ENCODE results near the gene NARF.
A peak's percentile ranks its signal among the peaks of the same experiment; 100 is the strongest.
"Not testable (repeated sequence)": the region's sequence is repeated elsewhere in the genome, so short reads cannot be mapped to it uniquely, and the experiment has no call there.

NARF gene

GRCh38 chr17:82519971-82520903 is 61.7 kb downstream of the NARF start:
- Histone ChIP-seq H3K4me3 (peak overlapping the region; percentile 75), H3K9me3 (no peaks in the 10 kb centered on the region; the same call in 1 of the 2 replicates), H3K36me3 (replicated peaks) (peaks cover 6% of the 10 kb centered on the region), H3K27me3 (ENCODE audit: low read depth) (no peaks in the 10 kb centered on the region), H3K4me1 (peaks cover 4% of the 10 kb centered on the region)
- peak; percentile 12 to 44 for DNase-seq (ENCODE audit: low spot score in 2 of 2)
- in situ Hi-C loops (cut with MboI; ENCODE audit: low sequenced_read_pairs) = no loop called here

DNA sequence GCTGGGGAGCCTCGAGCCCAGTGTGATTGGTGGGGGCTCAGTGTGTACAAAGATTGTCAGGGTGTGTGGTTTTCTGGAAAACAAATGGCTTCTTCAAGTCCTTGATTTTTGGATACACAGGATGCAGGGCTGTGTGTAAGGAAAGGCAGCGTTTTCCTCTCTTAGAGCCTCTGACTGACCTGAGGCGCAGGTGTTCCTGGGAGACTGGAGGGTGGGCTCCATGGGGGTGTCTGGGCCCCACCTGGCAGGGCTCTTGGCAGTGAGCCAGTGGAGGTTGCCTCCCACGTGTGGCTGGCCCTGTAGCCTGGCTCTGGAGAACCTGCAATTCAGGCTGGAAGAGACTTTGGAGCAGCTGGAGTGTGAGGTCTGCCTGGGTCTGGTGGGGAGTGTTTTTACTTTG is 66.0 kb downstream of the NARF start:
- Histone ChIP-seq H3K9me3 (no peaks in the 10 kb centered on the region), H3K36me3 (replicated peaks) (peaks cover 6% of the 10 kb centered on the region), H3K4me3 (no peak overlapping the region), H3K27me3 (ENCODE audit: low read depth) (no peaks in the 10 kb centered on the region), H3K4me1 (peaks cover 1% of the 10 kb centered on the region)
- in situ Hi-C loops (cut with MboI; ENCODE audit: low sequenced_read_pairs) = no loop called here
- DNase-seq (ENCODE audit: low spot score in 2 of 2) = no peak

DNA sequence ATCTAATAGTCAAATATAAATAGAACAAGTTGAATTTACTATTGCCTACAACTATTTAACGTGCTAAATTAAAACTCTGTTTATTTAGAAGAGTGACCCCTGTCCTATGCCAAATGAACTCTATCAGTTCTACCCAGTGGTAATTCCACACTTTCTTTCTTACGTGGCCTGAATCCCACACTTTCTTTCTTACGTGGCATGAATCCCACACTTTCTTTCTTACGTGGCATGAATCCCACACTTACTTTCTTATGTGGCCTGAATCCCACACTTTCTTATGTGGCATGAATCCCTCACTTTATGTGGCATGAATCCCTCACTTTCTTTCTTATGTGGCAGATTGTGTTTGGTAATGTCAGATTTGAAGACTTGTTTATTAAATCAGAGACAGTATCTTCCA is 67.2 kb downstream of the NARF start:
- peaks cover 5% of the 10 kb centered on the region for H3K4me1 ChIP-seq
- no peak for DNase-seq (ENCODE audit: low spot score in 2 of 2)
- peaks cover 6% of the 10 kb centered on the region for H3K36me3 ChIP-seq (replicated peaks)
- in situ Hi-C loops (cut with MboI; ENCODE audit: low sequenced_read_pairs) = no loop called here
- no peaks in the 10 kb centered on the region for H3K27me3 ChIP-seq (ENCODE audit: low read depth)
- H3K4me3 ChIP-seq = no peak overlapping the region
- H3K9me3 ChIP-seq = no peaks in the 10 kb centered on the region

- in situ Hi-C loops (cut with MboI; ENCODE audit: low sequenced_read_pairs) = no loop called here
- peaks cover 1% of the 10 kb centered on the region for H3K36me3 ChIP-seq (replicated peaks)
- H3K9me3 ChIP-seq = no peaks in the 10 kb centered on the region
- H3K4me1 ChIP-seq = peaks cover 9% of the 10 kb centered on the region
- DNase-seq (ENCODE audit: low spot score in 2 of 2) = no peak
- no peaks in the 10 kb centered on the region for H3K27me3 ChIP-seq (ENCODE audit: low read depth)
- no peak overlapping the region for H3K4me3 ChIP-seq
Measured at GRCh38 chr17:82527898-82528297, 69.4 kb downstream of the NARF start.

- in situ Hi-C loops (cut with MboI; ENCODE audit: low sequenced_read_pairs) = no loop called here
- no peak for DNase-seq (ENCODE audit: low spot score in 2 of 2)
- no peaks in the 10 kb centered on the region for H3K36me3 ChIP-seq (replicated peaks)
- peaks cover 9% of the 10 kb centered on the region for H3K4me1 ChIP-seq
- no peaks in the 10 kb centered on the region for H3K27me3 ChIP-seq (ENCODE audit: low read depth)
- H3K9me3 ChIP-seq = no peaks in the 10 kb centered on the region
- H3K4me3 ChIP-seq = no peak overlapping the region
Measured at GRCh38 chr17:82528484-82529265, 70.1 kb downstream of the NARF start.

GRCh38 chr17:82529914-82530300 is 71.4 kb downstream of the NARF start:
- Histone ChIP-seq H3K27me3 (ENCODE audit: low read depth) (no peaks in the 10 kb centered on the region), H3K4me3 (no peak overlapping the region), H3K4me1 (peaks cover 17% of the 10 kb centered on the region), H3K9me3 (no peaks in the 10 kb centered on the region), H3K36me3 (replicated peaks) (no peaks in the 10 kb centered on the region)
- in situ Hi-C loops (cut with MboI; ENCODE audit: low sequenced_read_pairs) = no loop called here
- no peak for DNase-seq (ENCODE audit: low spot score in 2 of 2)

DNA sequence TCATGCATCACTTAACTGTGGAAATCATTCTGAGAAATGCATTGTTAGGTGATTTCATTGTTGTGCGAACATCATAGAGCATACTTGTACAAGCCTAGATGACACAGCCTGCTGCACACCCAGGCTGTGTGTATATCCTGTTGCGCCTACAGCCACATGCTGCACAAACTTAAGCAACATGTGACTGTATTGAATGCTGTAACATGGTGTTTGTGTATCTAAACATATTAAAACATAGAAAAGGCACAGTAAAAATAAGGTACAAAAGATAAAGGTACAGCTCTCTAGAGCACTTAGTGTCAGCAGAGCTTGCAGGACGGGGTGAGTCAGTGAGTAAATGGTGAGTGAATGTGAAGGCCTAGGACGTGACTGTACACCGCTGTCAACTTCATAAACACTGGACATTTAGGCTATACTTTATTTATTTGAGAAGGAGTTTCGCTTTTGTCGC is 72.9 kb downstream of the NARF start:
- in situ Hi-C loops (cut with MboI; ENCODE audit: low sequenced_read_pairs) = no loop called here
- H3K4me1 ChIP-seq = peaks cover 33% of the 10 kb centered on the region
- H3K36me3 ChIP-seq (replicated peaks) = no peaks in the 10 kb centered on the region
- no peak overlapping the region for H3K4me3 ChIP-seq
- DNase-seq (ENCODE audit: low spot score in 2 of 2) = no peak
- no peaks in the 10 kb centered on the region for H3K27me3 ChIP-seq (ENCODE audit: low read depth)
- no peaks in the 10 kb centered on the region for H3K9me3 ChIP-seq

- Histone ChIP-seq H3K27me3 (ENCODE audit: low read depth) (no peaks in the 10 kb centered on the region), H3K36me3 (replicated peaks) (0 out of 2 replicates have a peak, but pooled peaks cover 3% of the 10 kb centered on the region), H3K4me1 (peaks cover 41% of the 10 kb centered on the region), H3K4me3 (no peak overlapping the region), H3K9me3 (no peaks in the 10 kb centered on the region)
- peak in 1 of 2 experiments; percentile 51 for DNase-seq (ENCODE audit: low spot score in 2 of 2)
- in situ Hi-C loops (cut with MboI; ENCODE audit: low sequenced_read_pairs) = no loop called here
Measured at GRCh38 chr17:82534401-82534812, 75.9 kb downstream of the NARF start.

GRCh38 chr17:82536512-82537201 is 78.1 kb downstream of the NARF start:
- Histone ChIP-seq H3K9me3 (no peaks in the 10 kb centered on the region), H3K36me3 (replicated peaks) (peaks cover 7% of the 10 kb centered on the region), H3K4me3 (no peak overlapping the region), H3K4me1 (peaks cover 33% of the 10 kb centered on the region), H3K27me3 (ENCODE audit: low read depth) (no peaks in the 10 kb centered on the region)
- DNase-seq (ENCODE audit: low spot score in 2 of 2) = peak; percentile 70 to 76
- in situ Hi-C loops (cut with MboI; ENCODE audit: low sequenced_read_pairs) = no loop called here

DNA sequence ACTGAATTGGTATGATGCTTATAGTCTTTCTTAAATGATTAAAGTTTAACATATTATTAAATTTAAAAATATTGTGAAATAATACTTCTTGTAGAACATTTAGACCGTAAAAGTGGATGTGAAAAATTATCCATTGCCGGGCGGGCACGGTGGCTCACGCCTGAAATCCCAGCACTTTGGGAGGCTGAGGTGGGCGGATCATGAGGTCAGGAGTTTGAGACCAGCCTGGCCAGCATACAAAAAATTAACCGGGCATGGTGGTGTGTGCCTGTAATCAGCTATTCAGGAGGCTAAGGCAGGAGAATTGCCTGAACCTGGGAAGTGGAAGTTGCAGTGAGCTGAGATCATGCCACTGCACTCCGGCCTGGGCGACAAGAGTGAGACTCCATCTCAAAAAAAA is 78.7 kb downstream of the NARF start:
- in situ Hi-C loops (cut with MboI; ENCODE audit: low sequenced_read_pairs); H3K9me3 ChIP-seq; DNase-seq (ENCODE audit: low spot score in 2 of 2); H3K4me3 ChIP-seq; H3K36me3 ChIP-seq (replicated peaks); H3K27me3 ChIP-seq (ENCODE audit: low read depth): not testable (repeated sequence)
- peaks cover 33% of the 10 kb centered on the region for H3K4me1 ChIP-seq

- in situ Hi-C loops (cut with MboI; ENCODE audit: low sequenced_read_pairs); DNase-seq (ENCODE audit: low spot score in 2 of 2): not testable (repeated sequence)
Measured at GRCh38 chr17:82539076-82539475, 80.5 kb downstream of the NARF start.

More at GRCh38 chr17:82539076-82539475, 80.5 kb downstream of the NARF start:
- H3K4me3 ChIP-seq; H3K36me3 ChIP-seq (replicated peaks); H3K9me3 ChIP-seq; H3K27me3 ChIP-seq (ENCODE audit: low read depth): not testable (repeated sequence)
- peaks cover 32% of the 10 kb centered on the region for H3K4me1 ChIP-seq
